ENCODE results near the gene GDPD4.

GRCh38 chr11:77193167-77193566 is 108.3 kb downstream of the GDPD4 start:
- TF ChIP-seq POLR2A (conservative IDR thresholded peaks at IDR 0.05), result no peak
- TF ChIP-seq ZFPM2 (CRISPR knock-in tag; IDR thresholded peaks at IDR 0.05), result no peak
- TF ChIP-seq, protein P1, sequence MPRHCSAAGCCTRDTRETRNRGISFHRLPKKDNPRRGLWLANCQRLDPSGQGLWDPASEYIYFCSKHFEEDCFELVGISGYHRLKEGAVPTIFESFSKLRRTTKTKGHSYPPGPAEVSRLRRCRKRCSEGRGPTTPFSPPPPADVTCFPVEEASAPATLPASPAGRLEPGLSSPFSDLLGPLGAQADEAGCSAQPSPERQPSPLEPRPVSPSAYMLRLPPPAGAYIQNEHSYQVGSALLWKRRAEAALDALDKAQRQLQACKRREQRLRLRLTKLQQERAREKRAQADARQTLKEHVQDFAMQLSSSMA (CRISPR knock-in tag; IDR thresholded peaks at IDR 0.05), result no peak
- TF ChIP-seq CTCF (IDR thresholded peaks at IDR 0.05 in 2 of 3, conservative IDR thresholded peaks at IDR 0.05 in 1 of 3; ENCODE audit: insufficient read depth in 2 of 3, low read depth in 1 of 3, low read length in 3 of 3), result no peak
- no peak for TF ChIP-seq TCF15 (CRISPR knock-in tag; IDR thresholded peaks at IDR 0.05)
- TF ChIP-seq, protein P2, sequence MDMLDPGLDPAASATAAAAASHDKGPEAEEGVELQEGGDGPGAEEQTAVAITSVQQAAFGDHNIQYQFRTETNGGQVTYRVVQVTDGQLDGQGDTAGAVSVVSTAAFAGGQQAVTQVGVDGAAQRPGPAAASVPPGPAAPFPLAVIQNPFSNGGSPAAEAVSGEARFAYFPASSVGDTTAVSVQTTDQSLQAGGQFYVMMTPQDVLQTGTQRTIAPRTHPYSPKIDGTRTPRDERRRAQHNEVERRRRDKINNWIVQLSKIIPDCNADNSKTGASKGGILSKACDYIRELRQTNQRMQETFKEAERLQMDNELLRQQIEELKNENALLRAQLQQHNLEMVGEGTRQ (CRISPR knock-in tag; IDR thresholded peaks at IDR 0.05), result no peak
